ENCODE measurements around the gene PCDHGA6.
A peak's percentile ranks its signal among the peaks of the same experiment; 100 is the strongest.
"Not testable (repeated sequence)": the region's sequence is repeated elsewhere in the genome, so short reads cannot be mapped to it uniquely, and the experiment has no call there.

The PCDHGA6 gene

GRCh38 chr5:141363952-141364660 lies 9.6 kb upstream of the PCDHGA6 start, which contains the start of gene PCDHGA5:
Gene PCDHGA5 (plus strand): TSS chr5:141364162. CDS start chr5:141364331, 169 bp downstream.
- no peak within 1 kb of the TSS for H3K4me3 ChIP-seq (ENCODE audit: low read depth, low read length)
- TF ChIP-seq, protein P1, sequence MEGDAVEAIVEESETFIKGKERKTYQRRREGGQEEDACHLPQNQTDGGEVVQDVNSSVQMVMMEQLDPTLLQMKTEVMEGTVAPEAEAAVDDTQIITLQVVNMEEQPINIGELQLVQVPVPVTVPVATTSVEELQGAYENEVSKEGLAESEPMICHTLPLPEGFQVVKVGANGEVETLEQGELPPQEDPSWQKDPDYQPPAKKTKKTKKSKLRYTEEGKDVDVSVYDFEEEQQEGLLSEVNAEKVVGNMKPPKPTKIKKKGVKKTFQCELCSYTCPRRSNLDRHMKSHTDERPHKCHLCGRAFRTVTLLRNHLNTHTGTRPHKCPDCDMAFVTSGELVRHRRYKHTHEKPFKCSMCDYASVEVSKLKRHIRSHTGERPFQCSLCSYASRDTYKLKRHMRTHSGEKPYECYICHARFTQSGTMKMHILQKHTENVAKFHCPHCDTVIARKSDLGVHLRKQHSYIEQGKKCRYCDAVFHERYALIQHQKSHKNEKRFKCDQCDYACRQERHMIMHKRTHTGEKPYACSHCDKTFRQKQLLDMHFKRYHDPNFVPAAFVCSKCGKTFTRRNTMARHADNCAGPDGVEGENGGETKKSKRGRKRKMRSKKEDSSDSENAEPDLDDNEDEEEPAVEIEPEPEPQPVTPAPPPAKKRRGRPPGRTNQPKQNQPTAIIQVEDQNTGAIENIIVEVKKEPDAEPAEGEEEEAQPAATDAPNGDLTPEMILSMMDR (IDR thresholded peaks at IDR 0.05; ENCODE audit: low read depth, low read length) = no peak

DNA sequence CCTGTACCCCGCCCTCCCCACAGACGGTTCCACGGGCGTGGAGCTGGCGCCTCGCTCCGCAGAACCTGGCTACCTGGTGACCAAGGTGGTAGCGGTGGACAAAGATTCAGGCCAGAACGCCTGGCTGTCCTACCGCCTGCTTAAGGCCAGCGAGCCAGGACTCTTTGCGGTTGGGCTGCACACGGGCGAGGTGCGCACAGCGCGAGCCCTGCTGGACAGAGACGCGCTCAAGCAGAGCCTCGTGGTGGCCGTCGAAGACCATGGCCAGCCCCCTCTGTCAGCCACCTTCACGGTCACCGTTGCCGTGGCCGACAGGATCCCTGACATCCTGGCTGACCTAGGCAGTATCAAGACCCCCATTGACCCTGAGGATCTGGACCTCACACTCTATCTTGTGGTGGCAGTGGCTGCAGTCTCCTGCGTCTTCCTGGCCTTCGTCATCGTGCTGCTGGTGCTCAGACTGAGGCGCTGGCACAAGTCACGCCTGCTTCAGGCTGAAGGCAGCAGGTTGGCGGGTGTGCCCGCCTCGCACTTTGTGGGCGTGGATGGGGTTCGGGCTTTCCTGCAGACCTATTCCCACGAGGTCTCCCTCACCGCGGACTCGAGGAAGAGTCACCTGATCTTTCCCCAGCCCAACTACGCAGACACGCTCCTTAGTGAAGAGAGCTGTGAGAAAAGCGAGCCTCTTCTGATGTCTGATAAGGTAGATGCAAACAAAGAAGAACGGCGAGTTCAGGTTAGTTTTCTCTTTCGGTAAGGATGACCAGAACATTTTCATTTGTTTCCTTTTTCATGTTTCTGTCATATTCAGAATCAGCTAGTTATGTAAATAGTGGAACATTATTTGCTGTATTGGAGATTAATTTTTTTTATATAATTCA lies 7.4 kb upstream of the PCDHGA6 start:
- TF ChIP-seq, protein P1 (IDR thresholded peaks at IDR 0.05; ENCODE audit: low read depth, low read length) = no peak
- no peak overlapping the region for H3K4me3 ChIP-seq (ENCODE audit: low read depth, low read length)

GRCh38 chr5:141369994-141370848 lies 3.5 kb upstream of the PCDHGA6 start, which contains the start of gene PCDHGB3:
Gene PCDHGB3 (plus strand): TSS chr5:141370242. CDS start chr5:141370395, 153 bp downstream.
- H3K4me3 ChIP-seq (ENCODE audit: low read depth, low read length) = peak within 1 kb of the TSS; percentile 53
- TF ChIP-seq, protein P1 (IDR thresholded peaks at IDR 0.05; ENCODE audit: low read depth, low read length) = peak; percentile 53

DNA sequence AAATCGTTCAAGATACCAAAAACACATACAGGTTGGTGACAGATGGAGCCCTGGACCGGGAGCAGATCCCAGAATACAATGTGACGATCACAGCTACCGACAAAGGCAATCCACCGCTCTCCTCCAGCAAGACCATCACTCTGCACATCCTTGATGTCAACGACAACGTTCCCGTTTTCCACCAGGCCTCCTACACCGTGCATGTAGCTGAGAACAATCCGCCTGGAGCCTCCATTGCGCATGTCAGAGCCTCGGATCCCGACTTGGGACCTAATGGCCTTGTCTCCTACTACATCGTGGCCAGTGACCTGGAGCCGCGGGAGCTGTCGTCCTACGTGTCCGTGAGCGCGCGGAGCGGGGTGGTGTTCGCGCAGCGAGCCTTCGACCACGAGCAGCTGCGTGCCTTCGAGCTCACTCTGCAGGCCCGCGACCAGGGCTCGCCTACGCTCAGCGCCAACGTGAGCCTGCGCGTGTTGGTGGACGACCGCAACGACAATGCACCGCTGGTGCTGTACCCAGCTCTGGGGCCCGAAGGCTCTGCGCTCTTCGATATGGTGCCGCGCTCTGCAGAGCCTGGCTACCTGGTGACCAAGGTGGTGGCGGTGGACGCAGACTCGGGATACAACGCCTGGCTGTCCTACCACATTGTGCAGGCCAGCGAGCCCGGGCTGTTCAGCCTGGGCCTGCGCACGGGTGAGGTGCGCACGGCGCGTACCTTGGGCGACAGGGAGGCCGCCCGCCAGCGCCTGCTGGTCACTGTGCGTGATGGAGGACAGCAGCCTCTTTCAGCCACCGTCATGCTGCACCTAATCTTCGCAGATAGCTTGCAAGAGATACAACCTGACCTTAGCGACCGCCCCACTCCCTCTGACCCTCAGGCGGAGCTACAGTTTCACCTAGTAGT lies 1.9 kb upstream of the PCDHGA6 start:
- no peak overlapping the region for H3K4me3 ChIP-seq (ENCODE audit: low read depth, low read length)
- TF ChIP-seq, protein P1 (IDR thresholded peaks at IDR 0.05; ENCODE audit: low read depth, low read length) = no peak

DNA sequence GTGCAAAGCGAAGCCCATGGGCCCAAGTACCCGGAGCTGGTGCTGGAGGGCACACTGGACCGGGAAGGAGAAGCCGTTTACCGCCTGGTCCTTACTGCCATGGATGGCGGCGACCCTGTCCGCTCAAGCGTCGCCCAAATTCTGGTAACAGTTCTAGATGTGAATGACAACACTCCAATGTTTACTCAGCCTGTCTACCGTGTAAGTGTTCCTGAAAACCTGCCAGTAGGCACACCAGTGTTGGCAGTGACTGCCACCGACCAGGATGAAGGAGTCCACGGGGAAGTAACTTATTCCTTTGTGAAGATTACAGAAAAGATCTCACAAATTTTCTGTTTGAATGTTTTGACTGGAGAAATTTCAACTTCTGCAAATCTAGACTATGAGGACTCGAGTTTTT lies 936 bp downstream of the PCDHGA6 start:
- H3K4me3 ChIP-seq (ENCODE audit: low read depth, low read length) = no peak overlapping the region
- TF ChIP-seq, protein P1 (IDR thresholded peaks at IDR 0.05; ENCODE audit: low read depth, low read length) = no peak

DNA sequence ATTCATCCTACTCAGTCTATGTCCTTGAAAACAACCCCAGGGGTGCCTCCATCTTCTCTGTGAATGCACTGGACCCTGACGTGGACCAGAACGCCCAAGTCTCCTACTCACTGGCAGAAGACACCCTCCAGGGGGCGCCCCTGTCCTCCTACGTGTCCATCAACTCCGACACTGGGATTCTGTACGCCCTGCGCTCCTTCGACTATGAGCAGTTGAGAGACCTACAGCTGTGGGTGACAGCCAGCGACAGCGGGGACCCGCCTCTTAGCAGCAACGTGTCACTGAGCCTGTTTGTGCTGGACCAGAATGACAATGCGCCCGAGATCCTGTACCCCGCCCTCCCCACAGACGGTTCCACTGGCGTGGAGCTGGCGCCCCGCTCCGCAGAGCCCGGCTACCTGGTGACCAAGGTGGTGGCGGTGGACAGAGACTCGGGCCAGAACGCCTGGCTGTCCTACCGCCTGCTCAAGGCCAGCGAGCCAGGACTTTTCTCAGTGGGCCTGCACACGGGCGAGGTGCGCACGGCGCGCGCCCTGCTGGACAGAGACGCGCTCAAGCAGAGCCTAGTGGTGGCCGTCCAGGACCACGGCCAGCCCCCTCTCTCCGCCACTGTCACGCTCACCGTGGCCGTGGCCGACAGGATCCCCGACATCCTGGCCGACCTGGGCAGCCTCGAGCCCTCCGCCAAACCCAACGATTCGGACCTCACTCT lies 1.9 kb downstream of the PCDHGA6 start:
- H3K4me3 ChIP-seq (ENCODE audit: low read depth, low read length) = not testable (repeated sequence)
